Spinal cord (tissue), 10 donors: ENCODE results near the gene SLC28A2. TPM values are rescaled to one million over a fixed set of nuclear protein-coding genes. Genes with fewer than 3 reads are reported as not detected.
"Not testable (repeated sequence)": the region's sequence is repeated elsewhere in the genome, so short reads cannot be mapped to it uniquely, and the experiment has no call there.

ENCODE experiments used
- DNase-seq, 6 donors: peaks; one replicate each; pipeline versions ENCODE4 v3.0.0 to v3.0.0-alpha.2; 2013 to 2015; ENCODE audit warnings: low spot score in 6 of 6, low read depth in 4 of 6
- H3K27ac ChIP-seq: one replicate; pipeline ENCODE4 v1.5.1; 2013; ENCODE audit warnings: low read depth, low read length, control low read depth
- H3K27me3 ChIP-seq: one replicate; pipeline ENCODE4 v1.6.1; 2013; ENCODE audit warnings: low read length; ENCODE audit not compliant: control insufficient read depth, insufficient read depth
- H3K36me3 ChIP-seq: one replicate; pipeline ENCODE4 v1.6.1; 2013; ENCODE audit warnings: low read length; ENCODE audit not compliant: control insufficient read depth, insufficient read depth
- H3K4me1 ChIP-seq: one replicate; pipeline ENCODE4 v1.6.1; 2013; ENCODE audit warnings: low read length; ENCODE audit not compliant: control insufficient read depth, insufficient read depth
- H3K4me3 ChIP-seq: one replicate; pipeline ENCODE4 v1.5.1; 2013; ENCODE audit warnings: low read depth, low read length, control low read depth
- H3K9me3 ChIP-seq: one replicate; pipeline ENCODE4 v1.6.1; 2013; ENCODE audit warnings: low read length; ENCODE audit not compliant: control insufficient read depth, insufficient read depth
- WGBS: methylation state at CpG from one replicate; pipeline ENCODE4 v1.1.5; 2013; ENCODE audit warnings: missing lambda C conversion rate; ENCODE audit not compliant: insufficient coverage; 5-methylcytosine and 5-hydroxymethylcytosine counted together
- polyA plus RNA-seq, 2 donors: library from polyadenylated mRNA; unstranded; fragments of 120-200 nt; gene quantifications; one replicate each; pipeline ENCODE4 v1.2.1, GENCODE V29; 2013; ENCODE audit not compliant: insufficient read length in 2 of 2
- total RNA-seq, 2 donors: library from RNA; depleted of rRNA in 1 of 2; stranded (reverse); fragments of 120-200 nt in 1 of 2; fragments of >200 nt in 1 of 2; gene quantifications; one replicate each; pipeline versions ENCODE4 v1.2.3 to v1.2.4, GENCODE V29; 2013 to 2014
- donor health status: healthy.

SLC28A2 gene
- total and polyA plus RNA-seq, 4 donors: 0.32 TPM; not detected in 3

DNA sequence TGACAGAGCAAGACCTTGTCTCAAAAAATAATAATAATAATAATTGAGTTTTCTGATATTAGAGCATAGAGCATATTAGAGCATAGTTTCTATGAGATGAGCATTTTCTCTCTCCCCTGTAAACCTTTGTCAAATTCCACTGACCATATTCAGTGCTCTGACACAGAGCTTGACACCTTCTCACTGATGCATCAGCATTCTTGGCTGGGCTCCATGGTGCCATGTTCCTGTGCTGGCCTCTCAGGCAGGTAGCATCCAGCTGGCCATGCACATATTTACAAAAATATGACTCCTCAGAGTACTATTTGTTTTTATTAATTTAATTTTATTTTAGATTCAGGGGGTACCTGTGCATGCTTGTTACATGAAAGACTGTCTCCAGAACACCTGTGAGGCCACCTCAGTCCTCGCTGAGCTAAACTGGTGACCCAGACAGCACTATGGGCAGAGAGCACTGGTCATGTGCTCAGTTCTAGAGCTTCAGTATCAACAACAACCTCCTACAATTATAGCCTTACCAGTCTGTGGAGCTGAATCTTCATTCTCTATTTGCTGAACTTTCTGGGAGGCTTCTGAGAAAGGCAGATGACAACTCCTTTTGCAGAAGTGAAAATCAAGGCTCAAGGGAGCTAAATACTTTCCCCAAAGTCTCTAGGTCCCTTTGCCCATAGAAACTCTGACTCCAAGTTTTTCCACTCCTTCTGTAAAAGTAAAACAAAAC is 21.6 kb upstream of the SLC28A2 start:
- no peaks in the 10 kb centered on the region for H3K4me1 ChIP-seq
- 0% methylated on average over 1 of the region's 1 CpG for WGBS
- peaks cover 3% of the 10 kb centered on the region for H3K9me3 ChIP-seq
- no peak overlapping the region for H3K4me3 ChIP-seq
- H3K27ac ChIP-seq: no peak overlapping the region
- no peak for DNase-seq
- H3K36me3 ChIP-seq: no peaks in the 10 kb centered on the region
- H3K27me3 ChIP-seq: no peaks in the 10 kb centered on the region

GRCh38 chr15:45231132-45231531 is 20.9 kb upstream of the SLC28A2 start:
- DNase-seq: no peak
- Histone ChIP-seq H3K27ac (no peak overlapping the region), H3K9me3 (peaks cover 3% of the 10 kb centered on the region), H3K4me1 (no peaks in the 10 kb centered on the region), H3K27me3 (no peaks in the 10 kb centered on the region), H3K36me3 (no peaks in the 10 kb centered on the region), H3K4me3 (no peak overlapping the region)
- 83% methylated on average over 1 of the region's 3 CpGs for WGBS

DNA sequence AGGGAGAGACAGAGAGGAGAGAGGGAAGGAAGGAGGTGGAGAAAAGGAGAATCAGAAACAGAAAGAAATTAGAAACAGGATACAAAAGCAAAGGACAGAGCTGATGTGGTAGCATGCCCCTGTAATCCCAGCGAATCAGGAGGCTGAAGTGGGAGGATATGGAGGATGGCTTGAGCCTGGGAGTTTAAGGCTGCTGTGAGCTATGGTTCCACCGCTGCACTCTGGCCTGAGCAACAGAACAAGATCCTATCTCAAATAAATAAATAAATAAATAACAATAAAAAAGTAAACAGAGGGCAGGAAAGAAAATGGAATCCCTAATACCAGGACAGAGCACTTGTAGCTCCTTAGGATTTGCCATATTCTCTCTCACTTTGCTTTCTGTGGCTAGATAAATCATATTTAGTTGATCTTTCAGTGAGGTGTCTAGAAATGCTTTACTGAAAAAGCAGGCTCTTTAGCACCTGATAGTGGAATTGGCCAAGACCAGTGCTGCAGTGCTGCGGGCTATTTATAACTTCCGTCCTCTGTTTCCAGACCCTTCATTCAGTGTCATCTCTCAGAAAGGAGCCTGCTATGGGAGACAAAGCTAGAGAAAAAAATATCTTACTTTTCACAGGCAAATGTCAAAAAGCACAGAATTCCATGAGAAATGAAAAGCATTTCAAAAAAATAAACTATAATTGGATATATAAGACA is 20.0 kb upstream of the SLC28A2 start:
- Histone ChIP-seq H3K4me1 (no peaks in the 10 kb centered on the region), H3K9me3 (peaks cover 3% of the 10 kb centered on the region), H3K4me3 (no peak overlapping the region), H3K27ac (no peak overlapping the region), H3K27me3 (no peaks in the 10 kb centered on the region), H3K36me3 (no peaks in the 10 kb centered on the region)
- no peak for DNase-seq
- WGBS: 83% methylated on average over 1 of the region's 4 CpGs

DNA sequence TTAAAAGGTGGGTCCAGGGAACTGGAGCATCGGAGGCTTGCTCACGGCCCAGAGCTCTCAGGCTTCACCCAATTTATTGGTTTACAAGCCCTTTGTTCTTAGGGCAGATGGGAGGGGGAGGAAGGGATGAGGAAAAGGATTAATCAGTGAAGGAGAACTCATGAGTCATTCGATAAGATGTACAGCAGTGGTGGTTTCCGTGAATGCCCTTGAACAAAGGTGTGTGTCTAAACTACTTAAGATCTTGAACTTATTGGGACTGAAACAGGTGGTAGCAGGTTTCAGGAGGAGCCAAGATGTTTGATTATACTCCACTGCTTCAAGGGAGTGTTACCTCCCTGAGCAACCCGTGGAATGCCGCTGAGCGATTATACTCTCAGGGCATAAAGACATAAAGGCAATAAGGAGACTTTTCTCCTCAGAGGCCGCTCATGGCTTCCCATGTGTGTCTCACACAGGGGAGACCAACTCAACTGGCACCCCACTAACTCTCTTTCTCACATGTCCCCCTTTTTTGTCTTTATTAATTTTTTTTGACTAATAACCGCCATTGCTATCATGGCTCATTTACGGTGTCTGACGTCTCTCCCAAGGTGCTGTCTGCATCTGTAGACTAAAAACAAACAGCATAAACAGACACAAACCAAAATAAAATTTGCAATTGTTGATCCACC is 17.3 kb upstream of the SLC28A2 start:
- 96% methylated on average over 5 of the region's 11 CpGs for WGBS
- H3K27me3 ChIP-seq: no peaks in the 10 kb centered on the region
- H3K4me3 ChIP-seq: no peak overlapping the region
- H3K9me3 ChIP-seq: peaks cover 3% of the 10 kb centered on the region
- DNase-seq: no peak
- H3K4me1 ChIP-seq: no peaks in the 10 kb centered on the region
- no peak overlapping the region for H3K27ac ChIP-seq
- no peaks in the 10 kb centered on the region for H3K36me3 ChIP-seq

GRCh38 chr15:45236806-45237205 is 15.2 kb upstream of the SLC28A2 start:
- H3K36me3 ChIP-seq, DNase-seq, H3K27ac ChIP-seq, H3K9me3 ChIP-seq, H3K4me1 ChIP-seq, H3K4me3 ChIP-seq, H3K27me3 ChIP-seq: not testable (repeated sequence)
- 56% methylated on average over 6 of the region's 6 CpGs for WGBS

- peak in 1 of 6 donors; percentile 5 for DNase-seq
- no peaks in the 10 kb centered on the region for H3K36me3 ChIP-seq
- no peak overlapping the region for H3K27ac ChIP-seq
- no peaks in the 10 kb centered on the region for H3K4me1 ChIP-seq
- peaks cover 6% of the 10 kb centered on the region for H3K9me3 ChIP-seq
- 65% methylated on average over 4 of the region's 9 CpGs for WGBS
- H3K27me3 ChIP-seq: no peaks in the 10 kb centered on the region
- no peak overlapping the region for H3K4me3 ChIP-seq
Measured at GRCh38 chr15:45242289-45242688, 9.7 kb upstream of the SLC28A2 start.

DNA sequence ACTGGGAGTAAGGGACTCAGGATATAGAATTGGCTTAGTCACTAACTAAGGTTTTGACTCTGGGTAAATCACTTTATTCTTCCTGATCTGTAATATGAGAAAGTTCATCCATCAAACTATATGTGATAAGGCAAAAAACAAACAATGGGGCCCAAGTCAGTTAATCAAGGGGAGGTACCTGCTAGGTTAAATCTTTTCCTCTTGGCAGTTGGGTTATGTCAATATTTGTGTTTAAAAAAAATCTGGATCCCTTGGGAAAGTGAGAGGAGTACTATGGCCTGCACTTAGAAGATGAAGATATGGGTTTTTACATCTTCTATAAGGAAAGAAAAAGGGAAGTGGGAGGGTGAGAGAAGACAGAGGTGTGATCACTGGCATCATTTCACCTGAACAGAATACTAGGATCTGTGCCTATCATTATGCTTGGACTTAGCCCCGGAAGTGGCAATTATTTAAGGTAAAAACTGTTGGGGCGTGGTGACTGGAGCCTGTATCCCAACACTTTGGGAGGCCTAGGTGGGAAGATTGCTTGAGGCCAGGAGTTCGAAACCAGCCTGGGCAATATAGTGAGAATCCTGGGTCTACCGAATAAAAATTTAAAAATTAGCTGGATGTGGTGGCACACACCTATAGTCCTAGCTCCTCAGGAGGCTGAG is 2.8 kb upstream of the SLC28A2 start:
- no peak overlapping the region for H3K27ac ChIP-seq

DNA sequence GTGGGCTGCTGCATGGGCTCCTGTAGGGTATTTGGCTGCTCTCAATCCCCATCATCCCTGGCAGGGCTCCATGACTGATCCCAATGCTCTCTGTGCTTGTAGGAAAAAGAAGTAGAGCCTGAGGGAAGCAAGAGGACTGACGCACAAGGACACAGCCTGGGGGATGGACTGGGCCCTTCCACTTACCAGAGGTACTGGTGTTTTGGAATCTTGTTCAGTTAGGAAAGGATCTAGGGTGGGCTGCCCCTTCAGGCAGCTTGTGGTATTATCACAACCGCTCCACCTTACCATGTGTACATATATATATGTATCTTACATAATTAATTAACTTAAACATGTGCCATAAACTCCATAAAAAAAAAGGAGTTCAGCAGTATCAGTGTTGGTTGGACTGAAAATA is 1.3 kb downstream of the SLC28A2 start:
- no peak for DNase-seq
- no peaks in the 10 kb centered on the region for H3K36me3 ChIP-seq
- no peaks in the 10 kb centered on the region for H3K9me3 ChIP-seq
- no peaks in the 10 kb centered on the region for H3K4me1 ChIP-seq
- no peaks in the 10 kb centered on the region for H3K27me3 ChIP-seq
- no peak overlapping the region for H3K27ac ChIP-seq
- H3K4me3 ChIP-seq: no peak overlapping the region
- WGBS: no CpG with 5 or more reads among the region's 2 CpGs

More for the DNA sequence above, 2.8 kb upstream of the SLC28A2 start:
- H3K4me1 ChIP-seq: no peaks in the 10 kb centered on the region
- WGBS: 91% methylated on average over 2 of the region's 4 CpGs
- no peaks in the 10 kb centered on the region for H3K36me3 ChIP-seq
- H3K27me3 ChIP-seq: no peaks in the 10 kb centered on the region
- DNase-seq: no peak
- no peak overlapping the region for H3K4me3 ChIP-seq
- peaks cover 1% of the 10 kb centered on the region for H3K9me3 ChIP-seq

- no peak overlapping the region for H3K4me3 ChIP-seq
- no peaks in the 10 kb centered on the region for H3K27me3 ChIP-seq
- no peaks in the 10 kb centered on the region for H3K4me1 ChIP-seq
- no peaks in the 10 kb centered on the region for H3K9me3 ChIP-seq
- no CpG with 5 or more reads among the region's 1 CpG for WGBS
- H3K27ac ChIP-seq: no peak overlapping the region
- no peaks in the 10 kb centered on the region for H3K36me3 ChIP-seq
- DNase-seq: no peak
Measured at GRCh38 chr15:45254405-45254804, 2.4 kb downstream of the SLC28A2 start.
